K562 (cell line): ENCODE data around the gene GNB2. TPM values are rescaled to one million over a fixed set of nuclear protein-coding genes. Genes with fewer than 3 reads are reported as not detected.

Source experiments
- ATAC-seq: fragments of 200-7000 bp; cut with Tn5 transposase; 3 replicates; pipeline ENCODE4 v1.9.1; 2020; ENCODE audit warnings: moderate library complexity
- BruUV-seq: library from RNA; stranded (reverse); fragments of 400-500 nt; replicated peaks from 2 replicates; lab custom pipeline; 2021; lab: Mats Ljungman, UMichigan
- CTCF ChIA-PET: fragments of 300-600 bp; formaldehyde crosslinking; extraction: SDS; loops from one replicate; lab custom pipeline; 2021; ENCODE audit warnings: low intra/inter-chr PET ratio; lab: Yijun Ruan, JAX
- POLR2A ChIA-PET: fragments of 300-600, 350-650 bp; sonication (Branson Sonifier 250); formaldehyde crosslinking; extraction: SDS; loops from one replicate; lab custom pipeline; 2021; ENCODE audit warnings: antibody characterized with exemption, inconsistent platforms; lab: Yijun Ruan, JAX
- DNase-seq, 4 experiments: peaks; one replicate each; pipeline versions ENCODE4 v3.0.0 to v3.0.0-alpha.2; 2011 to 2018; ENCODE audit warnings: low spot score in 3 of 4, mixed read lengths in 3 of 4; ENCODE audit errors: extremely low read depth in 1 of 4
- FAIRE-seq: peaks from 2 replicates; lab custom pipeline; 2011; peaks lifted over from hg19 to GRCh38; lab: Jason Lieb, UNC
- H2AFZ ChIP-seq: 2 replicates; pipeline ENCODE4 v1.6.0; 2011; ENCODE audit warnings: low read depth, low read length, control low read depth, inconsistent platforms
- H3K27ac ChIP-seq: fragments of 200-600 bp; 3 replicates; pipeline ENCODE4 v1.8.0; 2011; ENCODE audit warnings: low read depth, mild to moderate bottlenecking, control low read depth, inconsistent platforms, low read length, moderate library complexity, mixed read lengths; ENCODE audit errors: extremely low read depth
- H3K27me3 ChIP-seq, 2 experiments: fragments of 300-600 bp in 1 of 2; 2 replicates in 1 of 2; 3 replicates in 1 of 2; pipeline versions ENCODE4 v1.6.0 to v1.8.0; 2011; ENCODE audit warnings: inconsistent platforms in 2 of 2, low read length in 2 of 2, mild to moderate bottlenecking in 1 of 2, mixed read lengths in 1 of 2, moderate library complexity in 1 of 2; ENCODE audit not compliant: control insufficient read depth in 2 of 2, insufficient read depth in 2 of 2
- H3K36me3 ChIP-seq: fragments of 300-600 bp; 3 replicates; pipeline ENCODE4 v1.8.0; 2011; ENCODE audit warnings: mild to moderate bottlenecking, low read length, inconsistent platforms; ENCODE audit not compliant: control insufficient read depth, insufficient read depth
- H3K4me1 ChIP-seq, 2 experiments: fragments of 200-600 bp in 1 of 2; replicated peaks in 1 of 2; 2 replicates in 1 of 2; 3 replicates in 1 of 2; pipeline versions ENCODE4 v1.5.1 to v1.8.0; 2011; ENCODE audit warnings: inconsistent platforms in 2 of 2, low read length in 2 of 2, mild to moderate bottlenecking in 1 of 2, mixed read lengths in 1 of 2, moderate library complexity in 1 of 2; ENCODE audit not compliant: control insufficient read depth in 2 of 2, insufficient read depth in 2 of 2
- H3K4me2 ChIP-seq: 2 replicates; pipeline ENCODE4 v1.6.1; 2011; ENCODE audit warnings: low read length, control low read depth, inconsistent platforms, mixed read lengths; ENCODE audit not compliant: insufficient read depth
- H3K4me3 ChIP-seq: fragments of 200-600 bp; sonication (generic), shearing (Covaris generic); 2 replicates; pipeline ENCODE4 v1.5.1; 2016; ENCODE audit warnings: control low read depth, inconsistent platforms
- H3K79me2 ChIP-seq: fragments of 200-600 bp; 3 replicates; pipeline ENCODE4 v1.8.0; 2011; ENCODE audit warnings: low read length, inconsistent platforms; ENCODE audit not compliant: control insufficient read depth, insufficient read depth
- H3K9ac ChIP-seq, 2 experiments: 2 replicates each; pipeline versions ENCODE4 v1.6.0 to v1.6.1; 2011; ENCODE audit warnings: low read depth in 2 of 2, low read length in 2 of 2, control low read depth in 1 of 2, inconsistent platforms in 1 of 2, mild to moderate bottlenecking in 1 of 2, mixed read lengths in 1 of 2; ENCODE audit not compliant: insufficient read depth in 1 of 2
- H3K9me1 ChIP-seq: one replicate; pipeline ENCODE4 v1.6.0; 2011; ENCODE audit warnings: inconsistent platforms, mild to moderate bottlenecking, low read length, moderate library complexity; ENCODE audit not compliant: control insufficient read depth, insufficient read depth
- H3K9me3 ChIP-seq: replicated peaks from 2 replicates; pipeline ENCODE4 v1.5.1; 2011; ENCODE audit warnings: low read depth, low read length, inconsistent platforms; ENCODE audit not compliant: control insufficient read depth, insufficient read depth
- H4K20me1 ChIP-seq: replicated peaks from 2 replicates; pipeline ENCODE4 v1.6.1; 2011; ENCODE audit warnings: low read length, inconsistent platforms, mixed read lengths; ENCODE audit not compliant: control insufficient read depth, insufficient read depth
- BCOR ChIP-seq: fragments of 450-650 bp; IDR thresholded peaks from 2 replicates; pipeline ENCODE4 v1.6.1; 2016
- CSDE1 ChIP-seq, 2 experiments: fragments of 450-650 bp; IDR thresholded peaks; 2 replicates each; pipeline ENCODE4 v1.6.1; 2016; ENCODE audit warnings: mild to moderate bottlenecking in 1 of 2
- DMBX1 ChIP-seq: fragments of 250-450 bp; sonication (Bioruptor Pico); IDR thresholded peaks from 2 replicates; pipeline ENCODE4 v1.8.0; 2022; ENCODE audit warnings: inconsistent platforms, mild to moderate bottlenecking, moderate library complexity, borderline replicate concordance
- EHMT2 ChIP-seq: fragments of 450-650 bp; IDR thresholded peaks from 2 replicates; pipeline ENCODE4 v1.6.1; 2018; ENCODE audit warnings: antibody characterized with exemption
- GATAD2A ChIP-seq: fragments of 450-650 bp; IDR thresholded peaks from 2 replicates; pipeline ENCODE4 v1.6.1; 2017
- HDAC1 ChIP-seq, 2 experiments: fragments of 450-650 bp; IDR thresholded peaks; 2 replicates each; pipeline ENCODE4 v1.6.1; 2016 to 2017; ENCODE audit warnings: inconsistent platforms in 1 of 2, mild to moderate bottlenecking in 1 of 2, moderate library complexity in 1 of 2
- HDGF ChIP-seq: fragments of 450-650 bp; IDR thresholded peaks from 2 replicates; pipeline ENCODE4 v1.6.1; 2016
- IRF9 ChIP-seq: fragments of 450-650 bp; IDR thresholded peaks from 2 replicates; pipeline ENCODE4 v1.6.1; 2016; ENCODE audit warnings: missing biosample characterization, missing genetic modification characterization
- LARP7 ChIP-seq: fragments of 450-650 bp; IDR thresholded peaks from 2 replicates; pipeline ENCODE4 v1.6.1; 2016
- MCM3 ChIP-seq: fragments of 450-650 bp; IDR thresholded peaks from 2 replicates; pipeline ENCODE4 v1.6.1; 2016
- MLLT1 ChIP-seq, 2 experiments: fragments of 450-650 bp; IDR thresholded peaks; 2 replicates each; pipeline ENCODE4 v1.6.1; 2016
- MYBL2 ChIP-seq, 2 experiments: fragments of 450-650 bp in 1 of 2; sonication (generic) in 1 of 2; formaldehyde crosslinking in 1 of 2; IDR thresholded peaks; 2 replicates each; pipeline versions ENCODE4 v1.6.1 to v1.8.1; 2017 to 2022; ENCODE audit warnings: borderline replicate concordance in 1 of 2, inconsistent platforms in 1 of 2, low read depth in 1 of 2, mild to moderate bottlenecking in 1 of 2, missing genetic modification reagents in 1 of 2, moderate library complexity in 1 of 2
- NFE2L1 ChIP-seq: fragments of 450-650 bp; IDR thresholded peaks from 2 replicates; pipeline ENCODE4 v1.6.1; 2016; ENCODE audit warnings: missing genetic modification characterization, low read depth, mild to moderate bottlenecking, missing compliant biosample characterization, moderate library complexity, borderline replicate concordance
- NRF1 ChIP-seq, 2 experiments: fragments of 450-650 bp; IDR thresholded peaks in 1 of 2; conservative IDR thresholded peaks in 1 of 2; 2 replicates each; pipeline ENCODE4 v1.6.1; 2014; ENCODE audit warnings: mild to moderate bottlenecking in 2 of 2
- OTX1 ChIP-seq: fragments of 450-650 bp; formaldehyde crosslinking; IDR thresholded peaks from 2 replicates; pipeline ENCODE4 v1.4.0; 2022; ENCODE audit warnings: mild to moderate bottlenecking
- RB1 ChIP-seq: fragments of 450-650 bp; IDR thresholded peaks from 2 replicates; pipeline ENCODE4 v1.6.1; 2017; ENCODE audit warnings: low read depth, mild to moderate bottlenecking
- TCF3 ChIP-seq: sonication (generic); formaldehyde crosslinking; IDR thresholded peaks from 2 replicates; pipeline ENCODE4 v1.4.0; 2020; ENCODE audit warnings: mild to moderate bottlenecking, missing genetic modification reagents
- ZKSCAN8 ChIP-seq: fragments of 200-800 bp; sonication (Bioruptor generic); IDR thresholded peaks from 2 replicates; pipeline ENCODE4 v1.6.1; 2016; ENCODE audit warnings: missing genetic modification characterization, missing compliant biosample characterization
- ZNF512 ChIP-seq: IDR thresholded peaks from 2 replicates; pipeline ENCODE4 v1.6.1; 2016; ENCODE audit warnings: missing genetic modification characterization, missing compliant biosample characterization
- WGBS: fragments of 100-300 bp; shearing (Covaris generic); methylation state at CpG from one replicate; pipeline ENCODE4 v1.1.6; 2016; ENCODE audit warnings: low coverage, mixed read lengths; ENCODE audit not compliant: insufficient coverage; ENCODE audit errors: missing lambda C conversion rate; 5-methylcytosine and 5-hydroxymethylcytosine counted together
- in situ Hi-C: fragments of 300-500 bp; cut with MboI; formaldehyde crosslinking; loops from 4 replicates; pipeline ENCODE4 v1.15.0; 2018; ENCODE audit warnings: inconsistent platforms, mixed read lengths
- intact Hi-C: fragments of 100-400 bp; cut with micrococcal nuclease; formaldehyde crosslinking; loops from 2 replicates; pipeline ENCODE4 v1.14.2; 2022
- polyA plus RNA-seq, 8 experiments: library from polyadenylated mRNA; depleted of rRNA in 4 of 8; stranded (reverse) in 5 of 8; unstranded in 3 of 8; fragments of >200 nt; fragmentation: Nextera tagmentation in 2 of 8; fragmentation: Illumina TruSeq in 1 of 8; extraction: Ambion mirVana in 2 of 8; extraction: Trizol in 1 of 8; gene quantifications; 2 replicates each; pipeline versions ENCODE4 v1.2.1 to v1.2.3, GENCODE V29; 2011 to 2014; ENCODE audit warnings: inconsistent platforms in 1 of 8, missing spikeins in 1 of 8
- total RNA-seq, 7 experiments: library from RNA; depleted of rRNA in 6 of 7; stranded (reverse); fragments of >200 nt in 6 of 7; fragmentation: Illumina TruSeq in 2 of 7; extraction: Trizol in 2 of 7; gene quantifications; 2 replicates each; pipeline versions ENCODE4 v1.2.1 to v1.2.3, GENCODE V29; 2011 to 2021; ENCODE audit warnings: low replicate concordance in 1 of 7

The GNB2 gene
- total and polyA plus RNA-seq, 9 of the 15 experiments (the other 6 are each of a cell fraction or from before 2014, with no cell fraction given) = 0.65 to 320 (median 104) TPM

GRCh38 chr7:100649826-100650565 lies 23.5 kb upstream of the GNB2 start:
- peaks cover 4% of the 10 kb centered on the region in 2 experiments; a peak in 4 of 5 replicates for H3K27me3 ChIP-seq
- H3K4me1 ChIP-seq = peaks cover 0 to 29% of the 10 kb centered on the region in 2 experiments; a peak in 3 of 5 replicates
- in situ Hi-C loops (no loop called here), intact Hi-C loops (no loop called here)
- H3K4me2 ChIP-seq = no peak overlapping the region; the same call in 1 of the 2 replicates
- H3K9me3 ChIP-seq = no peaks in the 10 kb centered on the region
- H2AFZ ChIP-seq = no peak overlapping the region
- FAIRE-seq (peak; percentile 19), ATAC-seq (peak; percentile 41; the same call in 1 of the 3 replicates), DNase-seq (peak in 1 of 4 experiments; percentile 5)
- H3K9ac ChIP-seq = peak overlapping the region in 1 of 2 experiments; percentile 62; a peak in 2 of 4 replicates
- H3K27ac ChIP-seq = no peak overlapping the region
- 47% methylated on average over 15 of the region's 15 CpGs for WGBS
- no peaks in the 10 kb centered on the region for H3K36me3 ChIP-seq
- no peaks in the 10 kb centered on the region for H3K9me1 ChIP-seq
- no TSS peak for BruUV-seq
- POLR2A ChIA-PET = interaction anchor here (0.6 kb wide), 1 partner anchor 31 kb away, joined by 3 read pairs; no protein-coding TSS in a partner anchor
- CTCF ChIA-PET = no interaction called here
- H3K79me2 ChIP-seq = no peaks in the 10 kb centered on the region
- H3K4me3 ChIP-seq = no peak overlapping the region
- no peaks in the 10 kb centered on the region for H4K20me1 ChIP-seq
- 0 out of 2 replicates have a peak, but pooled peaks have one; percentile 23 for TF ChIP-seq EHMT2
- peak; percentile 74; the same call in 1 of the 2 replicates for TF ChIP-seq MCM3
- TF ChIP-seq LARP7 = peak; percentile 49; the same call in 1 of the 2 replicates
- no peak for TF ChIP-seq NFE2L1 (tag)
- TF ChIP-seq HDAC1 (IDR thresholded peaks at IDR 0.05) = peak in 1 of 2 experiments; percentile 44; a peak in 1 of 4 replicates
- TF ChIP-seq MLLT1 (IDR thresholded peaks at IDR 0.05) = peak in 1 of 2 experiments; percentile 58; a peak in 1 of 4 replicates
- no peak for TF ChIP-seq DMBX1 (CRISPR knock-in tag)
- TF ChIP-seq ZNF512 (tag) = no peak
- peak; percentile 15; the same call in 1 of the 2 replicates for TF ChIP-seq MYBL2 (IDR thresholded peaks at IDR 0.05; ENCODE audit: low read depth)
- TF ChIP-seq MYBL2 (CRISPR knock-in tag; IDR thresholded peaks at IDR 0.05; ENCODE audit: borderline replicate concordance) = no peak
- TF ChIP-seq HDGF = peak; percentile 68; the same call in 1 of the 2 replicates
- 0 out of 4 replicates have a peak, but pooled peaks of 1 of the 2 experiments have one; percentile 57 for TF ChIP-seq CSDE1 (IDR thresholded peaks at IDR 0.05)
- no peak for TF ChIP-seq GATAD2A
- TF ChIP-seq ZKSCAN8 (CRISPR knock-in tag) = no peak
- no peak for TF ChIP-seq NRF1 (conservative IDR thresholded peaks at IDR 0.05 in 1 of 2, IDR thresholded peaks at IDR 0.05 in 1 of 2)
- TF ChIP-seq BCOR = peak; percentile 38; the same call in 1 of the 2 replicates
- TF ChIP-seq RB1 = no peak
- TF ChIP-seq IRF9 (tag) = no peak
- no peak for TF ChIP-seq TCF3 (CRISPR knock-in tag)
- peak; percentile 73; the same call in 1 of the 2 replicates for TF ChIP-seq OTX1
